CD8-positive, alpha-beta memory T cell (primary cell): ENCODE data around the gene PAX9. TPM values are rescaled to one million over a fixed set of nuclear protein-coding genes. Genes with fewer than 3 reads are reported as not detected.

Experiments
- CTCF ChIA-PET: fragments of 350-600 bp; sonication (Branson Sonifier 250); formaldehyde crosslinking; loops from one replicate; lab custom pipeline; 2021; ENCODE audit warnings: antibody characterized with exemption; lab: Charles Lee
- POLR2A ChIA-PET: fragments of 350-600 bp; sonication (Branson Sonifier 250); formaldehyde crosslinking; loops from one replicate; lab custom pipeline; 2021; ENCODE audit warnings: antibody characterized with exemption; lab: Charles Lee
- DNase-seq, 5 donors: peaks; one replicate each; pipeline versions ENCODE4 v3.0.0 to v3.0.0-alpha.2; 2020 to 2022; ENCODE audit warnings: mixed read lengths in 1 of 5
- H3K27ac ChIP-seq: one replicate; pipeline ENCODE4 v1.7.0; 2013; ENCODE audit warnings: low read depth, mild to moderate bottlenecking, low read length, moderate library complexity
- H3K27me3 ChIP-seq: 2 replicates; pipeline ENCODE4 v1.7.0; 2013; ENCODE audit warnings: low read length, mild to moderate bottlenecking; ENCODE audit not compliant: insufficient read depth, poor library complexity, severe bottlenecking
- H3K36me3 ChIP-seq: 2 replicates; pipeline ENCODE4 v1.7.0; 2013; ENCODE audit warnings: mild to moderate bottlenecking, low read length, moderate library complexity; ENCODE audit not compliant: insufficient read depth
- H3K4me1 ChIP-seq: 2 replicates; pipeline ENCODE4 v1.7.0; 2013; ENCODE audit warnings: mild to moderate bottlenecking, low read length, moderate library complexity; ENCODE audit not compliant: insufficient read depth
- H3K4me3 ChIP-seq: 2 replicates; pipeline ENCODE4 v1.7.0; 2013; ENCODE audit warnings: mild to moderate bottlenecking, low read length
- H3K9me3 ChIP-seq: 2 replicates; pipeline ENCODE4 v1.7.0; 2013; ENCODE audit warnings: mild to moderate bottlenecking, low read length
- H3K27ac Mint-ChIP-seq, 8 donors: one replicate each; pipeline ENCODE4 v1.8.0; 2020 to 2021; ENCODE audit warnings: mixed read lengths in 8 of 8, mild to moderate bottlenecking in 6 of 8, inconsistent platforms in 3 of 8, moderate library complexity in 3 of 8
- H3K27me3 Mint-ChIP-seq, 2 donors: one replicate each; pipeline ENCODE4 v1.8.0; 2020 to 2021; ENCODE audit warnings: mixed read lengths in 2 of 2, mild to moderate bottlenecking in 1 of 2, moderate library complexity in 1 of 2
- H3K36me3 Mint-ChIP-seq, 3 donors: one replicate each; pipeline ENCODE4 v1.8.0; 2020 to 2021; ENCODE audit warnings: mixed read lengths in 3 of 3, inconsistent platforms in 1 of 3, mild to moderate bottlenecking in 1 of 3
- H3K4me1 Mint-ChIP-seq, 3 donors: one replicate each; pipeline ENCODE4 v1.8.0; 2020 to 2021; ENCODE audit warnings: mixed read lengths in 3 of 3, inconsistent platforms in 1 of 3, mild to moderate bottlenecking in 1 of 3
- H3K4me3 Mint-ChIP-seq, 7 donors: one replicate each; pipeline ENCODE4 v1.8.0; 2020 to 2021; ENCODE audit warnings: mixed read lengths in 7 of 7, mild to moderate bottlenecking in 6 of 7, moderate library complexity in 4 of 7, inconsistent platforms in 2 of 7
- H3K9me3 Mint-ChIP-seq, 5 donors: one replicate each; pipeline ENCODE4 v1.8.0; 2020 to 2022; ENCODE audit warnings: mixed read lengths in 5 of 5, mild to moderate bottlenecking in 3 of 5, moderate library complexity in 2 of 5, inconsistent platforms in 1 of 5
- polyA plus RNA-seq: library from polyadenylated mRNA; unstranded; fragments of 300-500 nt; fragmentation: Illumina TruSeq; gene quantifications from one replicate; pipeline ENCODE4 v1.2.3, GENCODE V29; 2021
- total RNA-seq, 2 experiments: library from RNA; stranded (reverse); gene quantifications; one replicate each; pipeline ENCODE4 v1.2.3, GENCODE V29; 2021

Gene PAX9
- total and polyA plus RNA-seq, 3 experiments from 2014 or later: not detected

DNA sequence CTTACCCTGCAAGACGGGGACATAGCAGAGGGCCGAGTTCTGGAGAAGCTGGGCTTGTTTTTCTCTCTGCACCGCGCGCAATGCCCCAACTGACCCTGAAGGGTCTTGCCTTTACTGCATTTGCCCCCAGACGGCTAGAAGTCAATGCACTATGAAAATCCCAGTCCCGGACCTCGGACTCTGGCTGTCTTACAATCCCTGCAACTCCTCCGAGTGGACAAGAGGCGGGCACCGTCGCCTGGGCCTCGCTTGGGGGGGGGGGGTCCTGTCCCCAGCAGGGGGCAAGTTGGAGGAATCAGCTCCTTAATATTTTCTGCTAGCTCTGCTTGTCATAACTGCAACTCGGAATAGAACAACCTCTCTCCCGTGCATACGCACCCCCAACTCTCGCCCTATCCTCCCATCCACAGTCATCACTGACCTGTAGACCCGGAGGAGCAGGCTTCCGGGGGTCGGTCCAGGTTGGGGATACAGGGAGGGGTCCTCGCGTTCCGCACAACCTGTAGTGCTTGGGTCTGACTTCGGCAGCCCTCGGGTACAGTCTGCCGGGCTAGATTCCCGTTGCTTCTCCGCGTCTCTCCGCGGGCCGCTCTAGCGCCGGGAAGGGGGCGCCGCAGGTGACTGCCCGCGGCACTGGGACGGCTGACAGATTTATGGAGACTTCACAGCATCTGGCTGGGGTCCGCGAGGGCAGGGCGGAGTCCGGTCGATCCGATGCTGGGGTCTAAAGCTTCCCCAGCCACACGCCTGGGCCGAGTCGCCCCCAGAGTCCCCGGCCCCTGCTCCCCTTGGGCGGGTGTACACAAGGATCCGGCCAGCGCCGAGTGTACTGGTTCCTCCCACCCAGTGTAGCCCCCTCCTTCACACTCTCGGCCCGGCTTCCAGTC, 3.3 kb upstream of the PAX9 start:
- Mint-ChIP-seq H3K36me3 (peaks cover 0 to 1% (median 0%) of the 10 kb centered on the region in 3 donors), H3K27ac (peak overlapping the region in 1 of 8 donors; percentile 21), H3K4me3 (no peak overlapping the region), H3K27me3 (peaks cover 78 to 95% of the 10 kb centered on the region in 2 donors), H3K9me3 (peaks cover 0 to 38% (median 12%) of the 10 kb centered on the region in 5 donors), H3K4me1 (peaks cover 11 to 42% (median 32%) of the 10 kb centered on the region in 3 donors)
- POLR2A ChIA-PET: no interaction called here
- Histone ChIP-seq H3K4me1 (no peaks in the 10 kb centered on the region), H3K9me3 (no peaks in the 10 kb centered on the region), H3K27me3 (peaks cover 40% of the 10 kb centered on the region), H3K27ac (no peak overlapping the region), H3K36me3 (no peaks in the 10 kb centered on the region), H3K4me3 (no peak overlapping the region)
- CTCF ChIA-PET: no interaction called here
- no peak for DNase-seq

DNA sequence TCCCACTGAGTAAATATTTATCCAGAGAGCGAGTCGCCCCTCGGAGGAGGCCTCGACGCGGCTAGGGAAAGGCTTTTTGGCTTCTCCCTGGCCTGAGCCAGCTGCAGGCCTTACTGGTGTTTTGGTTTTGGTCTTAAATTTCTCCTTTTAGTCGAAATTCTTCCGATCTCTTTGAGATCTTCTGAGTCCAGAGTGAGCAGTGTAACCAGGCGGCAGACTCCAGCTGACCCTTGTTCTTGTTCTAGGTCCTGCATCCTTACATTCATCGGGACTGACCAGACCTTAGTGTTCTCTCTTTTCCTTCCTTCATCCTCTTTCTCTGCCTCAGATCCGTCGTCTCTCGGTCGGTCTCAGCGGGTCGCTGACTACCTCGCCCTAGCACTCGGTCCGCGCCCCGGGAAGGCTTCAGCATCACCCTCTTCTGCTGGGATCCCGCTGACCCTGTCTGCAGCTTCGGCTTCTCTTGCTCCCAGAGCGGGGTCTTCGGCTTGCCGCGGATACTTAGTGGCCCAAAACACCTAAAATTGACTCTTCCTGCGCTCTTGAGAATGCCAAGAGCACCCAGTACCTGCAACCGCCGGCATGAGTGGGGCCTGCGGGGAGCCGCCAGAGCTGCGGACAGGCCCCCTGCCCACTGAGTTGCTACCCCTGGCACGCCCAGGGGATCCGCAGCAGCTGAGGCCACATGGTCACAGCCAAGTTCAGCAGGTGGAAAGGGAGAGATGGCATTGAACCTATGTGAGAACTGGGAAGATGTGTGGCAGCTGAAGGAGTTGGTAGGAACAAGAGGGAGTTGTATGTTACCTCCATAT, 2.4 kb upstream of the PAX9 start:
- POLR2A ChIA-PET: no interaction called here
- CTCF ChIA-PET: no interaction called here
- no peak for DNase-seq
- Histone ChIP-seq H3K27ac (no peak overlapping the region), H3K4me1 (peaks cover 7% of the 10 kb centered on the region), H3K27me3 (peaks cover 47% of the 10 kb centered on the region), H3K4me3 (no peak overlapping the region), H3K36me3 (no peaks in the 10 kb centered on the region), H3K9me3 (no peaks in the 10 kb centered on the region)
- H3K4me1 Mint-ChIP-seq: peaks cover 16 to 50% (median 37%) of the 10 kb centered on the region in 3 donors
- H3K36me3 Mint-ChIP-seq: peaks cover 0 to 4% (median 1%) of the 10 kb centered on the region in 3 donors
- peak overlapping the region in 1 of 7 donors; percentile 6 for H3K4me3 Mint-ChIP-seq
- H3K27ac Mint-ChIP-seq: no peak overlapping the region
- H3K27me3 Mint-ChIP-seq: peaks cover 76 to 95% of the 10 kb centered on the region in 2 donors
- H3K9me3 Mint-ChIP-seq: peaks cover 0 to 40% (median 16%) of the 10 kb centered on the region in 5 donors

- Histone ChIP-seq H3K4me3 (no peak overlapping the region), H3K4me1 (peaks cover 7% of the 10 kb centered on the region), H3K9me3 (no peaks in the 10 kb centered on the region), H3K36me3 (no peaks in the 10 kb centered on the region), H3K27me3 (peaks cover 44% of the 10 kb centered on the region), H3K27ac (no peak overlapping the region)
- H3K4me3 Mint-ChIP-seq: no peak overlapping the region
- POLR2A ChIA-PET: no interaction called here
- H3K9me3 Mint-ChIP-seq: peaks cover 0 to 44% (median 16%) of the 10 kb centered on the region in 5 donors
- peaks cover 78 to 95% of the 10 kb centered on the region in 2 donors for H3K27me3 Mint-ChIP-seq
- H3K27ac Mint-ChIP-seq: no peak overlapping the region
- peaks cover 18 to 58% (median 41%) of the 10 kb centered on the region in 3 donors for H3K4me1 Mint-ChIP-seq
- H3K36me3 Mint-ChIP-seq: peaks cover 0 to 4% (median 1%) of the 10 kb centered on the region in 3 donors
- CTCF ChIA-PET: no interaction called here
- no peak for DNase-seq
Observed at GRCh38 chr14:36659822-36660735, 1.6 kb upstream of the PAX9 start.

GRCh38 chr14:36660736-36661505, 739 bp upstream of the PAX9 start:
- H3K36me3 Mint-ChIP-seq: peaks cover 0 to 4% (median 0%) of the 10 kb centered on the region in 3 donors
- peaks cover 16 to 60% (median 37%) of the 10 kb centered on the region in 3 donors for H3K4me1 Mint-ChIP-seq
- peaks cover 7% of the 10 kb centered on the region for H3K4me1 ChIP-seq
- peak overlapping the region in 3 of 7 donors; percentile 41 to 72 (median 55) for H3K4me3 Mint-ChIP-seq
- peaks cover 43% of the 10 kb centered on the region for H3K27me3 ChIP-seq
- H3K4me3 ChIP-seq: no peak overlapping the region
- H3K9me3 ChIP-seq: no peaks in the 10 kb centered on the region
- no peak for DNase-seq
- no peak overlapping the region for H3K27ac ChIP-seq
- H3K36me3 ChIP-seq: no peaks in the 10 kb centered on the region
- ChIA-PET CTCF (no interaction called here), POLR2A (no interaction called here)
- H3K27me3 Mint-ChIP-seq: peaks cover 74 to 95% of the 10 kb centered on the region in 2 donors
- H3K9me3 Mint-ChIP-seq: peaks cover 0 to 41% (median 16%) of the 10 kb centered on the region in 5 donors
- H3K27ac Mint-ChIP-seq: peak overlapping the region in 1 of 8 donors; percentile 24

DNA sequence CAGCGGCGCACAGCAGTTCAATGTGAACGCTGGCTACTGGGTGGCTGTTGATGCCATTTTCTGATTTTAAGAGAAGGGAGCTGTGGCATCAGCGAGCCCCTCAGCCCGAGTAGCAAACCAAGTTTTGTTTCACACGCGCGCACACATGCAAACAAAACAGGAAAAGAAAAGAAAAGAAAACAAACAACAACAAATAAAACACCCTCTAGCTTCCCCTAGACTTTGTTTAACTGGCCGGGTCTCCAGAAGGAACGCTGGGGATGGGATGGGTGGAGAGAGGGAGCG, 540 bp downstream of the PAX9 start:
- H3K27ac Mint-ChIP-seq: peak overlapping the region in 1 of 8 donors; percentile 19

DNA sequence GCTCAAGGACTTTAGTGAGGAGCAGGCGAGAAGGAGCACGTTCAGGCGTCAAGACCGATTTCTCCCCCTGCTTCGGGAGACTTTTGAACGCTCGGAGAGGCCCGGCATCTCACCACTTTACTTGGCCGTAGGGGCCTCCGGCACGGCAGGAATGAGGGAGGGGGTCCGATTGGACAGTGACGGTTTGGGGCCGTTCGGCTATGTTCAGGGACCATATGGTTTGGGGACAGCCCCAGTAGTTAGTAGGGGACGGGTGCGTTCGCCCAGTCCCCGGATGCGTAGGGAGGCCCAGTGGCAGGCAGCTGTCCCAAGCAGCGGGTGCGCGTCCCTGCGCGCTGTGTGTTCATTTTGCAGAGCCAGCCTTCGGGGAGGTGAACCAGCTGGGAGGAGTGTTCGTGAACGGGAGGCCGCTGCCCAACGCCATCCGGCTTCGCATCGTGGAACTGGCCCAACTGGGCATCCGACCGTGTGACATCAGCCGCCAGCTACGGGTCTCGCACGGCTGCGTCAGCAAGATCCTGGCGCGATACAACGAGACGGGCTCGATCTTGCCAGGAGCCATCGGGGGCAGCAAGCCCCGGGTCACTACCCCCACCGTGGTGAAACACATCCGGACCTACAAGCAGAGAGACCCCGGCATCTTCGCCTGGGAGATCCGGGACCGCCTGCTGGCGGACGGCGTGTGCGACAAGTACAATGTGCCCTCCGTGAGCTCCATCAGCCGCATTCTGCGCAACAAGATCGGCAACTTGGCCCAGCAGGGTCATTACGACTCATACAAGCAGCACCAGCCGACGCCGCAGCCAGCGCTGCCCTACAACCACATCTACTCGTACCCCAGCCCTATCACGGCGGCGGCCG, 1.1 kb downstream of the PAX9 start:
- Histone ChIP-seq H3K27me3 (peaks cover 30% of the 10 kb centered on the region), H3K4me1 (peaks cover 7% of the 10 kb centered on the region), H3K36me3 (no peaks in the 10 kb centered on the region), H3K4me3 (no peak overlapping the region), H3K9me3 (no peaks in the 10 kb centered on the region), H3K27ac (no peak overlapping the region)
- POLR2A ChIA-PET: no interaction called here
- H3K9me3 Mint-ChIP-seq: peaks cover 0 to 38% (median 15%) of the 10 kb centered on the region in 5 donors
- peaks cover 0 to 4% (median 0%) of the 10 kb centered on the region in 3 donors for H3K36me3 Mint-ChIP-seq
- H3K4me3 Mint-ChIP-seq: peak overlapping the region in 2 of 7 donors; percentile 41 to 59
- no peak for DNase-seq
- peak overlapping the region in 1 of 8 donors; percentile 19 for H3K27ac Mint-ChIP-seq
- peaks cover 71 to 85% of the 10 kb centered on the region in 2 donors for H3K27me3 Mint-ChIP-seq
- H3K4me1 Mint-ChIP-seq: peaks cover 18 to 48% (median 27%) of the 10 kb centered on the region in 3 donors
- CTCF ChIA-PET: no interaction called here

More for the DNA sequence above, 540 bp downstream of the PAX9 start:
- CTCF ChIA-PET: no interaction called here
- Mint-ChIP-seq H3K27me3 (peaks cover 67 to 85% of the 10 kb centered on the region in 2 donors), H3K4me1 (peaks cover 16 to 48% (median 30%) of the 10 kb centered on the region in 3 donors), H3K4me3 (peak overlapping the region in 4 of 7 donors; percentile 11 to 77 (median 50)), H3K9me3 (peaks cover 0 to 36% (median 12%) of the 10 kb centered on the region in 5 donors), H3K36me3 (peaks cover 0 to 4% (median 0%) of the 10 kb centered on the region in 3 donors)
- POLR2A ChIA-PET: no interaction called here
- DNase-seq: no peak
- H3K9me3 ChIP-seq: no peaks in the 10 kb centered on the region
- H3K4me1 ChIP-seq: peaks cover 7% of the 10 kb centered on the region
- H3K27ac ChIP-seq: no peak overlapping the region
- peaks cover 35% of the 10 kb centered on the region for H3K27me3 ChIP-seq
- H3K4me3 ChIP-seq: no peak overlapping the region
- no peaks in the 10 kb centered on the region for H3K36me3 ChIP-seq
